ENCODE results near the gene NUMB.

Gene NUMB

GRCh38 chr14:73249564-73250316 lies 208.6 kb downstream of the NUMB start:
- no peak for TF ChIP-seq CTCF (IDR thresholded peaks at IDR 0.05; ENCODE audit: control insufficient read depth, extremely low read depth, insufficient read depth)
- DNase-seq (ENCODE audit: low read depth), result no peak
- no peak overlapping the region for H3K4me3 ChIP-seq (ENCODE audit: low read depth, low read length)

DNA sequence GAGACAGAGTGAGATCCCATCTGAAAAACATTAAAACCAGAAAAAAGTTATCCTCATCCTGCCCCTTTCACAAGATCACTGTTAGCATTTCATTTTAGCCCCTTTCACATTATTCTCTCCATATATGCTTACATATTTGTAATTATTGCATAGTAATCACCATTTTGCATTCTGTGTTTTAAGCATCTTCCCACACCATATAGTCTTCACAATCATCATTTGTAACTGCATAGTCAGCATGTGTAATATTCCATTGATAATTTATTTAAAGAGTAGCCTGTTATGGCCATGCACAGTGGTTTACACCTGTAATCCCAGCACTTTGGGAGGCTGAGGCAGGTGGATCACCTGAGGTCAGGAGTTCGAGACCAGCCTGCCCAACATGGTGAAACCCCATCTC lies 209.2 kb downstream of the NUMB start:
- DNase-seq (ENCODE audit: low read depth), result no peak
- TF ChIP-seq CTCF (IDR thresholded peaks at IDR 0.05; ENCODE audit: control insufficient read depth, extremely low read depth, insufficient read depth), result no peak
- no peak overlapping the region for H3K4me3 ChIP-seq (ENCODE audit: low read depth, low read length)

- no peak overlapping the region for H3K4me3 ChIP-seq (ENCODE audit: low read depth, low read length)
- no peak for DNase-seq (ENCODE audit: low read depth)
- TF ChIP-seq CTCF (IDR thresholded peaks at IDR 0.05; ENCODE audit: control insufficient read depth, extremely low read depth, insufficient read depth), result no peak
Measured at GRCh38 chr14:73248108-73248868, 210.1 kb downstream of the NUMB start.

DNA sequence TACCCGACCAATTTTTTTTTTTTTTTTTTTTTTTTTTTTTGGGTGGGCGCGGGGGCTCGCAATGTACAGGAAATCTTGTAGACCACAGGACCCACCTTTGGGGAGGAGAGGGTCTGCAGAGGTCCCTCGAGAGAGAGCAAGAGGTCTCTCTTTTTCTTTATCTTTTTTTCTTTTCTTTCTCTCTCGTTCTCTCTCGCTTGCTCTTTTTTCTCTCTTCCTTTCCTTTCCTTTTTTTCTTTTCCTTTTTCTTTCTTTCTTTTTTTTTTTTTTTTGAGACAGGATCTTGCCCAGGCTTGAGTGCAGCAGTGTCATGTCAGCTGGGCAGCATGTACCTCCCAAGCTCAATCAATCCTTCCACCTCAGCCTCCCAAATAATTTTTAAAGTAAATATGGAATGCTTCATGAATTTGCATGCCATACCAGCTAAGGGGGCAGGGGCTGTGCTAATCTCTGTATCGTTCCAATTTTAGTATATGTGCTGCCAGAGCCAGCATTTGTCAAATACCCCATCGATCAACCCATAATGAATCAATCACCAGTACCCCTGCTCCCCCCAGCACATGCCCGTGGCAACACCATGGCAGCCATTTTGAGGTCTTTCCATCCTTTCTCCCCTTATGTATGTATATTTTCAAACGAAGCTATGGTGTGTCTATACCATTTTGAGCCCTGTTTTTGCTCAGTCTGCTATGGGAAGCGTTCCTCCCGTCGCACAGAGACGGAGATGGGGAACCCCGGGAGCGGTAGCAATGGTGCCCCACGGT lies 211.8 kb downstream of the NUMB start:
- no peak overlapping the region for H3K4me3 ChIP-seq (ENCODE audit: low read depth, low read length)
- no peak for TF ChIP-seq CTCF (IDR thresholded peaks at IDR 0.05; ENCODE audit: control insufficient read depth, extremely low read depth, insufficient read depth)
- no peak for DNase-seq (ENCODE audit: low read depth)

DNA sequence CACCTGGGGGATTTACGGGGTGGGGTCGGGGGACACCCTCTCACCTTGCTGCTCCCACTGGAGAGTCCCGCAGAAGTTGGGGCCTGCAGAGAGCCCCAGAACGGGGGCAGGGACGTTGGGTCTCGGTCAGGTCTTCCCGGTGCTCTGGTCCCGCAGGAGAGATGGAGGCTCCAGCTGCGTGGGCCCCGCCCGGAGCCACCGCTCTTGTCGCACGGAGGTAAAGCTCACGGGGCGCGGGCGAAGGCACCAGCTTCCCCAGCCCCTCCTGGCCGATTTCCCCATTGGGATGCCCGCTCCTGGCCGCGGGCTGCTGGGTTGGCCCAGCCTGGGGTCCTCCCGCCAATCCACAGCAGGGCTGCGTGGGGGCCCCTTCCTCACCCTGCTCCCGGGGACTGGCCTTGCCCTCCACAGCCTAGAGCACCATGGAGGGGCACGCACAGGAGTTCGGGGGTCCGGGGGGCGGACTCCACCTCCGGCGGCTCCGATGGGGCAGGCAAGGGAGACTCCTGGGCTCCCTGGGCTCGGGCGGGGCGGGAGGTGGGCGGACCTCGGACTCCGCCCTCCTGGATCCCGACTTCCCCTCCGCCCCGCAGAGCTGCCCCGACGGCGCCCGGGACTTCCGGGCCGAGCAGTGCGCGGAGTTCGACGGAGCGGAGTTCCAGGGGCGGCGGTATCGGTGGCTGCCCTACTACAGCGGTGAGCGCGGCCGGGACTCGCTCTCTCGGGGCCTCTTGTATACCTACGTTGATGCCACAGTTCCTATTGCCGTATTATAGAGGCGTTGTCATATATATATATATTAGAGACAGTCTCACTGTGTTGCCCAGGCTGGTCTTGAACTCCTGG lies 212.6 kb downstream of the NUMB start:
- TF ChIP-seq CTCF (IDR thresholded peaks at IDR 0.05; ENCODE audit: control insufficient read depth, extremely low read depth, insufficient read depth), result no peak
- H3K4me3 ChIP-seq (ENCODE audit: low read depth, low read length), result no peak overlapping the region
- no peak for DNase-seq (ENCODE audit: low read depth)

DNA sequence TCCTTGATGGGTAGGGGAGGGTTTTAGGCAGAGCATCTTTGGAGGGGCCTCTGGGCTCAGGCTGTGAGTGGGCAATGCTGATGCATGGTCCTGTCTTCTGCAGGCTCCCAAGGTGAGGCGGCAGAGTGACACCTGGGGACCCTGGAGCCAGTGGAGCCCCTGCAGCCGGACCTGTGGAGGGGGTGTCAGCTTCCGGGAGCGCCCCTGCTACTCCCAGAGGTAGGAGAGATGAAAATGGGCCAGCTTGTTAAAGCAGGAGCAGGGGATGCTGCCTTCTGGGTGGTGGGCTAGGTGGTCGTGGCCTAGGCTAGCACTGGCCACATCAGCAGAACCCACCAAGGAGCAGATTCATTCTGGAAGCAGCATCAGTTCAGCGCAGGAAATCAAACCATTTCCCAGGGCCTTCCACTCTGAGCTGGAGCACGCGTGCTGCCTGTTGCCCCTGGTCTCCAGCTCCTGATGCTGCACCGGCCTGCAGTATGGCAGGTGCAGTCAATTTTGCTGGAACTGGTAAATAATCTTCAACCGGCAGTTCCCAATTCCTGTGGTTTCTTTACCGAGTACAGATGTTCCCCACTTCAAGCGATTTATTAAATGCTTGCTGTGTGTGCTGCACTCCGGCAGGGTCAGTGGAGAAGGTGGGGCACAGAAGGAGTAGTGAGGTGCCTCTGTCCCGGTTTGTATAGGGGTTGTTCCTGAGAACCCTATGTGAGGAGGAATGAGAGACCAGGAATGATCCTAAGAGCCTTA lies 213.6 kb downstream of the NUMB start:
- no peak overlapping the region for H3K4me3 ChIP-seq (ENCODE audit: low read depth, low read length)
- no peak for TF ChIP-seq CTCF (IDR thresholded peaks at IDR 0.05; ENCODE audit: control insufficient read depth, extremely low read depth, insufficient read depth)
- no peak for DNase-seq (ENCODE audit: low read depth)

Measured in LNCaP clone FGC (cell line).